PC-9 (cell line): Measurements from ENCODE around the gene CXCL8. TPM values are rescaled to one million over a fixed set of nuclear protein-coding genes. Genes with fewer than 3 reads are reported as not detected.

ENCODE experiments used
- BruUV-seq: library from RNA; stranded (reverse); fragments of 400-500 nt; replicated peaks from 2 replicates; lab custom pipeline; 2021; lab: Mats Ljungman, UMichigan
- CTCF ChIA-PET: fragments of 300-600 bp; sonication (Branson Sonifier 250); formaldehyde crosslinking; loops from one replicate; lab custom pipeline; 2022; ENCODE audit warnings: antibody characterized with exemption; lab: Charles Lee
- POLR2A ChIA-PET: fragments of 300-600 bp; sonication (Branson Sonifier 250); formaldehyde crosslinking; loops from one replicate; lab custom pipeline; 2022; ENCODE audit warnings: antibody characterized with exemption; ENCODE audit not compliant: unreplicated experiment; lab: Charles Lee
- DNase-seq, 2 experiments: peaks; one replicate each; pipeline versions ENCODE4 v3.0.0 to v3.0.0-alpha.2; 2015 to 2022; ENCODE audit warnings: mixed read lengths in 1 of 2
- H2AFZ ChIP-seq: fragments of 200-600 bp; sonication (generic); 2 replicates; pipeline ENCODE4 v1.8.1; 2017; ENCODE audit warnings: antibody characterized with exemption
- H3F3A ChIP-seq: fragments of 200-600 bp; sonication (generic); 2 replicates; pipeline ENCODE4 v1.8.1; 2017; ENCODE audit warnings: antibody characterized with exemption, mild to moderate bottlenecking, low read depth; ENCODE audit not compliant: insufficient read depth
- H3K27ac ChIP-seq: fragments of 200-600 bp; sonication (generic); 2 replicates; pipeline ENCODE4 v1.6.1; 2016; ENCODE audit warnings: mixed run types
- H3K27me3 ChIP-seq: fragments of 200-600 bp; sonication (generic); 2 replicates; pipeline ENCODE4 v1.6.1; 2016; ENCODE audit warnings: low read depth, mixed run types; ENCODE audit not compliant: insufficient read depth
- H3K36me3 ChIP-seq: fragments of 200-600 bp; sonication (generic); 2 replicates; pipeline ENCODE4 v1.6.1; 2016; ENCODE audit warnings: low read depth, mixed run types
- H3K4me1 ChIP-seq: fragments of 200-600 bp; sonication (generic); replicated peaks from 2 replicates; pipeline ENCODE4 v1.6.1; 2016; ENCODE audit warnings: mixed run types; ENCODE audit not compliant: insufficient read depth
- H3K4me2 ChIP-seq: fragments of 200-600 bp; sonication (generic); 2 replicates; pipeline ENCODE4 v1.6.1; 2017; ENCODE audit warnings: mixed run types
- H3K4me3 ChIP-seq: fragments of 200-600 bp; sonication (generic); 2 replicates; pipeline ENCODE4 v1.6.1; 2016; ENCODE audit warnings: mixed run types
- H3K79me2 ChIP-seq: fragments of 200-600 bp; sonication (generic); 2 replicates; pipeline ENCODE4 v1.6.1; 2017; ENCODE audit warnings: low read depth, mixed run types
- H3K9me2 ChIP-seq: fragments of 200-600 bp; sonication (generic); 2 replicates; pipeline ENCODE4 v1.8.1; 2017; ENCODE audit warnings: mild to moderate bottlenecking; ENCODE audit not compliant: insufficient read depth
- H3K9me3 ChIP-seq: fragments of 200-600 bp; sonication (generic); 2 replicates; pipeline ENCODE4 v1.8.1; 2016; ENCODE audit warnings: low read depth; ENCODE audit not compliant: insufficient read depth
- H4K20me1 ChIP-seq: fragments of 200-600 bp; sonication (generic); 2 replicates; pipeline ENCODE4 v1.8.1; 2017; ENCODE audit not compliant: insufficient read depth
- CTCF ChIP-seq: fragments of 200-600 bp; sonication (generic); conservative IDR thresholded peaks from 2 replicates; pipeline ENCODE4 v1.6.1; 2017; ENCODE audit warnings: mixed run types, antibody characterized with exemption, mild to moderate bottlenecking, moderate library complexity
- EZH2 ChIP-seq: fragments of 200-600 bp; sonication (generic); IDR thresholded peaks from 2 replicates; pipeline ENCODE4 v1.8.0; 2017; ENCODE audit warnings: antibody characterized with exemption, low read depth
- intact Hi-C: fragments of 100-400 bp; cut with micrococcal nuclease; formaldehyde crosslinking; loops from one replicate; pipeline ENCODE4 v1.10.0; 2022; ENCODE audit not compliant: unreplicated experiment
- total RNA-seq: library from RNA; stranded (reverse); gene quantifications from 2 replicates; pipeline ENCODE4 v1.2.3, GENCODE V29; 2021

The CXCL8 gene
- total RNA-seq, 1 experiment from 2014 or later = 0.35 TPM

DNA sequence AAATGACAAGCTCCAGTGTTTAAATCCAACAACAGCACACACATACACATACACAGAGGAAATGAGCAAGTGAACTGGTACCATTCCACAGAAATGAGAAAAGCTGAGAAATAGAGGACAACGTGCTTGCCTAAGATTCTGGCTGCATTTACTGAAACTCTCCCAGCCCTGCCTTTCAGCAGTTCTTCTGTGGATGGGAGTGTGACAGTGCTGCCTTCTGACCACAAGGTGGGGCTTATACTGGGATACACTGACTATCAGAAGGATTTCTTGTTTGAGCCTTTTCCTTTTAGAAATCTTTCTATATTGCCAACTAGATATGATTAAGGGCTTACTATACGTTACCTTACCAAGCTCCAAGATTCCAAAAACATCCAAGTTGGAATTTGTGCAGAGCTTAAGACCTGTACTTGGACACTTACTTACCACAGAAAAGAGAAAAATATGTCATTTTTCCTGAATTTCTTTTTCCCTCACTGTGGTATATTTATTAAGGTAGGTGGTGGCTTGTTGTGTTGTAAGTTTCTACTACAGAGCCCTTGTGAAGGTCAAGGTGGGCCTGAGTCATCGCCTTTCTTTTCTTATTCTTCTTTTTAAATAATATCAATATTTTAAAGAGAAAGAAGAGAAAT is 10.7 kb upstream of the CXCL8 start:
- H4K20me1 ChIP-seq = no peaks in the 10 kb centered on the region
- no peaks in the 10 kb centered on the region for H3K36me3 ChIP-seq
- POLR2A ChIA-PET = no interaction called here
- H3K4me2 ChIP-seq = no peak overlapping the region
- no peak overlapping the region for H3K27ac ChIP-seq
- no peak overlapping the region for H3K4me3 ChIP-seq
- CTCF ChIA-PET = no interaction called here
- peaks cover 24% of the 10 kb centered on the region for H3K4me1 ChIP-seq
- no peaks in the 10 kb centered on the region for H3K9me3 ChIP-seq
- no peaks in the 10 kb centered on the region for H3F3A ChIP-seq
- H3K79me2 ChIP-seq = no peaks in the 10 kb centered on the region
- H2AFZ ChIP-seq = no peak overlapping the region
- TF ChIP-seq EZH2 (no peak), CTCF (peak; percentile 72)
- no peaks in the 10 kb centered on the region for H3K9me2 ChIP-seq
- intact Hi-C loops = loop anchor here (2.0 to 10.0 kb wide), 4 partner anchors 67 to 378 kb away; no protein-coding TSS in a partner anchor
- no peaks in the 10 kb centered on the region for H3K27me3 ChIP-seq
- peak; percentile 16 to 51 for DNase-seq
- BruUV-seq = no TSS peak

GRCh38 chr4:73730292-73730691 is 10.1 kb upstream of the CXCL8 start:
- CTCF ChIA-PET = no interaction called here
- Histone ChIP-seq H3K9me3 (no peaks in the 10 kb centered on the region), H3K4me1 (peaks cover 27% of the 10 kb centered on the region), H3K4me3 (no peak overlapping the region), H3K27ac (no peak overlapping the region), H4K20me1 (no peaks in the 10 kb centered on the region), H3K27me3 (no peaks in the 10 kb centered on the region), H3K79me2 (no peaks in the 10 kb centered on the region), H3K36me3 (no peaks in the 10 kb centered on the region), H3F3A (no peaks in the 10 kb centered on the region), H3K4me2 (no peak overlapping the region), H2AFZ (no peak overlapping the region), H3K9me2 (no peaks in the 10 kb centered on the region)
- POLR2A ChIA-PET = no interaction called here
- TF ChIP-seq EZH2 (no peak), CTCF (no peak)
- no TSS peak for BruUV-seq
- no peak for DNase-seq
- intact Hi-C loops = no loop called here

- no peak for DNase-seq
- Histone ChIP-seq H3K27ac (no peak overlapping the region), H3K4me1 (peaks cover 23% of the 10 kb centered on the region), H3K9me3 (no peaks in the 10 kb centered on the region), H3K9me2 (no peaks in the 10 kb centered on the region), H4K20me1 (no peaks in the 10 kb centered on the region), H3K4me3 (no peak overlapping the region), H3K4me2 (no peak overlapping the region), H3K36me3 (no peaks in the 10 kb centered on the region), H2AFZ (no peak overlapping the region), H3K27me3 (no peaks in the 10 kb centered on the region), H3K79me2 (no peaks in the 10 kb centered on the region), H3F3A (no peaks in the 10 kb centered on the region)
- ChIA-PET POLR2A (no interaction called here), CTCF (interaction anchor here (0.7 kb wide), 1 partner anchor 33 kb away, joined by 5 read pairs; no protein-coding TSS in a partner anchor)
- no TSS peak for BruUV-seq
- intact Hi-C loops = no loop called here
- TF ChIP-seq CTCF (no peak), EZH2 (no peak)
Observed at GRCh38 chr4:73730867-73731266, 9.5 kb upstream of the CXCL8 start.
